GM20000 (cell line): ENCODE results near the gene MT1G.

ENCODE experiments used
- DNase-seq: peaks from one replicate; pipeline ENCODE4 v3.0.0; 2012; ENCODE audit warnings: low spot score
- CTCF ChIP-seq: IDR thresholded peaks from 2 replicates; pipeline ENCODE4 v1.5.1; 2012; ENCODE audit warnings: mild to moderate bottlenecking, control low read depth; ENCODE audit errors: extremely low read depth, missing control alignments

The MT1G gene

GRCh38 chr16:56617212-56618085 lies 50.4 kb downstream of the MT1G start:
- no peak for DNase-seq
- no peak for TF ChIP-seq CTCF
